OCI-LY7 (cell line): Measurements from ENCODE around the gene LRRC34.

Experiments used
- CTCF ChIP-seq: fragments of 200-600 bp; sonication (generic); conservative IDR thresholded peaks from 2 replicates; pipeline ENCODE4 v1.5.1; 2014; ENCODE audit warnings: mild to moderate bottlenecking, antibody characterized with exemption, low read length, moderate library complexity, mixed read lengths
- EZH2phosphoT487 ChIP-seq: fragments of 200-600 bp; sonication (generic); IDR thresholded peaks from 2 replicates; pipeline ENCODE4 v1.6.1; 2018; ENCODE audit warnings: low read depth, borderline replicate concordance, mild to moderate bottlenecking, mixed run types, antibody characterized with exemption, low read length, moderate library complexity, mixed read lengths

- TF ChIP-seq CTCF, result no peak
- no peak for TF ChIP-seq EZH2phosphoT487
Observed at GRCh38 chr3:169861871-169862270, 49.2 kb upstream of the LRRC34 start.
